Mucosa of stomach (tissue), 1 donor: ENCODE measurements around the gene SAMD14.
A peak's percentile ranks its signal among the peaks of the same experiment; 100 is the strongest.

Experiments
- H3K27me3 ChIP-seq: one replicate; pipeline ENCODE4 v1.7.0; 2013; ENCODE audit warnings: mild to moderate bottlenecking, low read length; ENCODE audit not compliant: control insufficient read depth, insufficient read depth
- H3K36me3 ChIP-seq: one replicate; pipeline ENCODE4 v1.7.0; 2013; ENCODE audit warnings: low read length; ENCODE audit not compliant: control insufficient read depth, insufficient read depth
- H3K4me1 ChIP-seq: one replicate; pipeline ENCODE4 v1.7.0; 2013; ENCODE audit warnings: mild to moderate bottlenecking, low read length; ENCODE audit not compliant: control insufficient read depth, insufficient read depth
- H3K4me3 ChIP-seq: one replicate; pipeline ENCODE4 v1.7.0; 2013; ENCODE audit warnings: low read length
- H3K9ac ChIP-seq: one replicate; pipeline ENCODE4 v1.7.0; 2013; ENCODE audit warnings: mild to moderate bottlenecking, low read length, moderate library complexity
- H3K9me3 ChIP-seq: one replicate; pipeline ENCODE4 v1.7.0; 2013; ENCODE audit warnings: mild to moderate bottlenecking, low read length, moderate library complexity; ENCODE audit not compliant: control insufficient read depth
- donor health status: Pancreatic carcinoma.

SAMD14 gene

DNA sequence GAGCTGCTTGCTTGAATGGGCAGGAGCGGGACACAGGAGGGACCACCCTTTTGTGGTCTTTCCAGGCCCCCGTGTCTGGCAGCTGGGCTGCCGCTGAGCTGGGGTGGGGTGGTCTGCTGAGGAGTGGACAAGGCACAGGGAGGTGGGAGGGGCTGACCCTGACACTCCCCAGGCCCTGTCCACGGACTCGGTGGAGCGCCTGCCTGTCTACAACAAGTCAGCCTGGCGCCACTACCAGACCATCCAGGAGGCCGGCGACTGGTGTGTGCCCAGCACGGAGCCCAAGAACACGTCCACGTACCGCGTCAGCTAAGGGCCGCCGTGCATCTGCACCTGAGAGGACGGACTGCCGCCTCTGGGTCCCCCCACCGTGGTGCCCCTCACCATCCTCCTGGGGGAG is 20.2 kb downstream of the SAMD14 start:
- H3K9ac ChIP-seq = no peak overlapping the region
- H3K27me3 ChIP-seq = no peaks in the 10 kb centered on the region
- H3K9me3 ChIP-seq = no peaks in the 10 kb centered on the region
- H3K4me1 ChIP-seq = peaks cover 13% of the 10 kb centered on the region
- H3K36me3 ChIP-seq = peaks cover 10% of the 10 kb centered on the region
- H3K4me3 ChIP-seq = no peak overlapping the region

DNA sequence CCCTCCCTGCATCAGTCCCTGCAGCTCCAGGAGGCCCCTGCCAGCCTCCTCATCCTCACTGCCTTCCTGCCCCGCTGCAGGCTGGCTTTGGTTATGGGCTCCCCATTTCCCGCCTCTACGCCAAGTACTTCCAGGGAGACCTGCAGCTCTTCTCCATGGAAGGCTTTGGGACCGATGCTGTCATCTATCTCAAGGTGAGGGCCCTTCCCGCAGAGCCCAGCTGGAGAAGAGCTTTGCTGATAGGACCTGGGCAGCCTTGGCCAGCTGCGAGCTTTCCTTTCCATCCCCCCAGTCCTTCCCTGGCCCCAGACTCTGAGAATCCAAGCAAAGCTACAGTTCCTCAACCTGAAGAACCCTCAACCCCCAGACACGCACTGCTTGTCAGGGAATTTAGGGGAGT is 20.8 kb downstream of the SAMD14 start:
- Histone ChIP-seq H3K9ac (no peak overlapping the region), H3K4me1 (peaks cover 13% of the 10 kb centered on the region), H3K4me3 (no peak overlapping the region), H3K36me3 (peaks cover 10% of the 10 kb centered on the region), H3K27me3 (no peaks in the 10 kb centered on the region), H3K9me3 (no peaks in the 10 kb centered on the region)

GRCh38 chr17:50108556-50108955 is 21.4 kb downstream of the SAMD14 start:
- peaks cover 10% of the 10 kb centered on the region for H3K36me3 ChIP-seq
- H3K9me3 ChIP-seq = no peaks in the 10 kb centered on the region
- H3K27me3 ChIP-seq = no peaks in the 10 kb centered on the region
- H3K9ac ChIP-seq = no peak overlapping the region
- no peak overlapping the region for H3K4me3 ChIP-seq
- peaks cover 13% of the 10 kb centered on the region for H3K4me1 ChIP-seq

DNA sequence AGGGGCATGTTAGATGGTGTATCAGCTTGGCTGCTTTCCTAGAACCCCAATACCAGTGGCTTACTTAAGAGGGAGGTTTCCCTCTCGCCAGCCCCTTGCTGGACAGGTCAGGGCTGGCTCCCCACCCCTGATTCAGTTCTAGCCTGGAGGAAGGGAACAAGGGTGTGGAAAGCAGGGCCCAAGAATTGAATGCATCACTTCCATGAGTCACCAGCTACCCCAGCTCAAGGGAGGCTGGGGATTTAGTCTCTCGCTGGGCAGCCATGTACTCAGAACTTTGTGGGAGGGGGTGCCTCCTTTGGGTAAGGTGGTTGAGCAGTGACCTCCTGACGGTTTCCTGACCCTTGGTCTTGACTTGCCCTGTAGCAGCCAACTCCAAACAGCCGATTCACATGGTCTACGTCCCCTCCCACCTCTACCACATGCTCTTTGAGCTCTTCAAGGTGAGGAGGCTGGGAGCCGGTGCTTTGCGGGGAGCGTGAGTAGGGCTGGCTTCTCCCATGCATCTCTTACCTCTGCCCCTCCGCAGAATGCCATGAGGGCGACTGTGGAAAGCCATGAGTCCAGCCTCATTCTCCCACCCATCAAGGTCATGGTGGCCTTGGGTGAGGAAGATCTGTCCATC is 22.1 kb downstream of the SAMD14 start:
- Histone ChIP-seq H3K27me3 (no peaks in the 10 kb centered on the region), H3K4me1 (peaks cover 16% of the 10 kb centered on the region), H3K4me3 (no peak overlapping the region), H3K9me3 (no peaks in the 10 kb centered on the region), H3K9ac (no peak overlapping the region), H3K36me3 (peaks cover 10% of the 10 kb centered on the region)

DNA sequence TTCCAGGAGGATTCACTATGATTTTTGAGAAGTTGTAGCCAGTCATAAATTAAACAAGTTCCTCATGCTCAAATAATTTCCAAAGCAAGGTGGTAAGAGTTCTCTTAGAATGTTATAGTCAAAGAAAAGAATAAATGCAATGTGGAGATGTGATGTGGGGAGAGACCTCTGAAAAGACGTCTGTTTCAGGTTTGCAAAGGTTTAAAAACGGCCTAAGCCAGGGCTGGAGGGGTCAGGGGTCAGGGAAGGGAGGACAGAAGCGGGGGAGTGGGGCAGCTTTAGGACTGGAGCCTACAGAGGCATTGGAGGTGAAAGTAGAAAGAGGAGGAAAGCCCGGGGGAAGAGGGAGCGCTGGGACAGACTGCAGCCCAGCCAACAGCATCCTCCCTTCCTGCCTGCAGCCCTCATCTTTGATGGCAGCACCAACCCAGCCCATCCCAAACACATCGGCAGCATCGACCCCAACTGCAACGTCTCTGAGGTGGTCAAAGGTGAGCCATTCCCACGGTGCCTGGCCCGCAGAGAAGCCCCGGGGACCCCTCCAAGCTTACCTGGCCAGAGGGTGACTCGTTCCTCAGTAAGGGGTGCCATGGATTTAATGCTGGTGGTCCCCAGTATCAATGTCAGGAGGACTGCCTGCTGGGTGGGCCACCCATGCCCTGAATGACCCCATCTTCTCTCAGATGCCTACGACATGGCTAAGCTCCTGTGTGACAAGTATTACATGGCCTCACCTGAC is 23.4 kb downstream of the SAMD14 start:
- H3K36me3 ChIP-seq = peaks cover 10% of the 10 kb centered on the region

DNA sequence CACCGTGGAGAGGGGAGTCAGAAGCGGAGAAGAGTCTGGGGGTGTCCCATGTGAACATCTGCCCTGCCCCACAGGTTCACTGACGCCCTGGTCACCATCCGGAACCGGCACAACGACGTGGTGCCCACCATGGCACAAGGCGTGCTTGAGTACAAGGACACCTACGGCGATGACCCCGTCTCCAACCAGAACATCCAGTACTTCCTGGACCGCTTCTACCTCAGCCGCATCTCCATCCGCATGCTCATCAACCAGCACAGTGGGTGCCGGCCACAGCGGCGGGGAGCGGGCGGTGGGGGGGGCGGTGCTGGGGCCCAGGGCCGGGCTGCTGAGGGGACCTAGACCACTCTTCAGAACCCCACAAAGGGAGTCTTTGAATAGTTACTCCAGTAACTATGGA is 24.1 kb downstream of the SAMD14 start:
- H3K9ac ChIP-seq = no peak overlapping the region
- H3K4me3 ChIP-seq = no peak overlapping the region
- no peaks in the 10 kb centered on the region for H3K27me3 ChIP-seq
- no peaks in the 10 kb centered on the region for H3K9me3 ChIP-seq
- H3K36me3 ChIP-seq = peaks cover 10% of the 10 kb centered on the region
- peaks cover 24% of the 10 kb centered on the region for H3K4me1 ChIP-seq

More for the DNA sequence above, 23.4 kb downstream of the SAMD14 start:
- Histone ChIP-seq H3K27me3 (no peaks in the 10 kb centered on the region), H3K9me3 (no peaks in the 10 kb centered on the region), H3K9ac (no peak overlapping the region), H3K4me1 (peaks cover 17% of the 10 kb centered on the region), H3K4me3 (no peak overlapping the region)

DNA sequence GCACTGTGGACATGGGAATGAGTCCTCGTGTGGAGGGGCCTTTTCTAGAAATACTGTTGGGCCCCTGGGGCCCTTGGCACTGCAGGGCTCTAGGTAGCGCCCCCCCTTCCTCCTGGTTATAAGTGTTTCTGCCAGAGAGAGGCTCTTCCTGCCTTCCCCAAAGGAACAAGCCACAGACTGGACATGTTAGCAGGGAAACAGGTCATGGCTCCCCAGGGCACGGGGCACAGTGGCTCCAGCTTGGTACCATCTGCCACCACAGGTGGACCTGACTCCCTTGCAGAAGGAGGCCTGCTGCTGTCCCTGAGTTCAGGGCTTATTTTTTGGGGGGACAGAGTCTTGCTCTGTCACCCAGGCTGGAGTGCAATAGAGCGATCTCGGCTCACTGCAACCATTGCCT is 26.0 kb downstream of the SAMD14 start:
- no peak overlapping the region for H3K9ac ChIP-seq
- H3K27me3 ChIP-seq = no peaks in the 10 kb centered on the region
- no peak overlapping the region for H3K4me3 ChIP-seq
- H3K4me1 ChIP-seq = peaks cover 36% of the 10 kb centered on the region
- peaks cover 15% of the 10 kb centered on the region for H3K36me3 ChIP-seq
- H3K9me3 ChIP-seq = no peaks in the 10 kb centered on the region

- Histone ChIP-seq H3K4me3 (no peak overlapping the region), H3K4me1 (peaks cover 36% of the 10 kb centered on the region), H3K9ac (no peak overlapping the region), H3K36me3 (peaks cover 15% of the 10 kb centered on the region), H3K27me3 (no peaks in the 10 kb centered on the region), H3K9me3 (no peaks in the 10 kb centered on the region)
Observed at GRCh38 chr17:50103252-50103651, 26.7 kb downstream of the SAMD14 start.

DNA sequence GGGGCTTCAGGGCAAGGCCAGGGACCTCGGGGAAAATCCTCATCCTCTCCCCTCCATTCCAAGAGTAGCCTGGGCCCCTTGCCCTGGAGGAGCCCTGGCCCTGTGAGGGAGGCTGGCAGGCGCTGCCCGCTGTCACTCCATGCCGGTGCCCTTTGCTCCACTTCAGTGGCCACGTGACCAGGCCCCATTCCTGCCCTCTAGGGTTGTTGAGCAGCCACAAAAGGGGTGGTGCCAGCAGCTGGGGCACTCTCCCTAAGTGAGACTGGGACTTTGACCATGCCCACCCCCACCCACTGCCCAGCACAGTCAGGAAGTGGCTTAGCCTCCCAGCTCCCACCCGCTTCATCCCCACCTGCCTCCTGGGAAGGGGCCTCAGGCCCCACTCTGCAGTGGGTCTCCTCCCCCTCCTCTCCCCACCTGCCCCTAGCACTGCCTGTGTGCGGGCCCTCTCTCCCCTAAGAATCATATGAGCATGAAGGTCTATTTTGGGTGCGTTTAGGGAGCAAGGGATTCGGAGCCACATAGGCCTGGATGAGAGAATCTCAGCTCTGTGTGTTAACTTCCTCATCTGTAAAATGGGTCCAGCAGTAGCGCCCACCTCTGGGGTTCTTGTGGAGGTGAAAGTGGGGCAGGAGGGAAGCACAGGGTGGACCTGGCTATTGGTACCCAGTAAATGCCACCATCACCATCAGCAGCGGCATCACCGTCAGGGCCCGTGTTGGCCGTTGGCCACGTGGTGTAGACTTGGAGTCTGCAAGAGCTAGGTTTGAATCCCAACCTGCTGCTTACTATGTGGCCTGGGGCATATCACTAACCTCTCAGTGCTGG is 27.6 kb downstream of the SAMD14 start:
- Histone ChIP-seq H3K4me1 (peaks cover 36% of the 10 kb centered on the region), H3K4me3 (no peak overlapping the region), H3K9me3 (no peaks in the 10 kb centered on the region), H3K27me3 (no peaks in the 10 kb centered on the region), H3K9ac (peak overlapping the region; percentile 68), H3K36me3 (peaks cover 8% of the 10 kb centered on the region)

DNA sequence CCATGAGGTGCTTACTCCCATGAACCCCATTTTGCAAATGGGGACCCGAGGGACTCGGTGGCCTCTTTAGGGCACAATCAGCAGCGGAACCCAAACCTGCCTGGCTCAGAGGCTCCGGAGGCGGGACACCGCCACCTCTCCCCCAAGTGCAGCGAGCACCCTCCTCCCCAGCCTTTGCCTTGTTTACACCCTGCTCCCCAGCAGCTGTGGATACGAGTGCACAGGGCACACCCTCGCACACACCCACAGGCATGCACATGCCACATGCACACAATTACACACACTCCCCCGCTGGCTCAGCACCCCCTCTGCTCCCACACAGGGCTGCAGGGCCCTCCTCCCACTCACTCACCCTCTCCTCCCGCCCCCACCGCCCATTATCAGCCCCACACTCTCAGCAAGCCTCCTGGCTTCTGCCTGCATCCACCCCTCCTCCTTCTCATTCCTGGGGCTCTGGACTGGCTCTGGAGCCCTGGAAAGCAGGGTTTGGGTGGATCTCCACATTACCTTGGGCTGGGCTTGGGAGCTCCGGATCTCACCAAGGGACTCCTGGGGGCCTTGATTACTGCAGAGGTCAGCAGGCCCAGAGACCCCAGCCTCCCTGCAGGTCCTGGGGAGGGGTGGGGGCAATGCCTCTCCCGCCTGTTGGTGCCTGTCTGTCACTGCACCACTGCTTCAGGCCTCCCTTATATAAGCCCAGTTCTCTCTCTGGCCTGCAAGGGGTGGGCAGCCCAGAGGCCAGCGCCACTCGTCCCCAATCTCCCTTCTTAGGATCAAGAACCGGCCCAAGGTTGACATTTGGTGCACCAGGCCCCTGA is 28.4 kb downstream of the SAMD14 start:
- Histone ChIP-seq H3K27me3 (no peaks in the 10 kb centered on the region), H3K4me3 (peak overlapping the region; percentile 20), H3K36me3 (peaks cover 8% of the 10 kb centered on the region), H3K9me3 (no peaks in the 10 kb centered on the region), H3K9ac (peak overlapping the region; percentile 68), H3K4me1 (peaks cover 39% of the 10 kb centered on the region)

DNA sequence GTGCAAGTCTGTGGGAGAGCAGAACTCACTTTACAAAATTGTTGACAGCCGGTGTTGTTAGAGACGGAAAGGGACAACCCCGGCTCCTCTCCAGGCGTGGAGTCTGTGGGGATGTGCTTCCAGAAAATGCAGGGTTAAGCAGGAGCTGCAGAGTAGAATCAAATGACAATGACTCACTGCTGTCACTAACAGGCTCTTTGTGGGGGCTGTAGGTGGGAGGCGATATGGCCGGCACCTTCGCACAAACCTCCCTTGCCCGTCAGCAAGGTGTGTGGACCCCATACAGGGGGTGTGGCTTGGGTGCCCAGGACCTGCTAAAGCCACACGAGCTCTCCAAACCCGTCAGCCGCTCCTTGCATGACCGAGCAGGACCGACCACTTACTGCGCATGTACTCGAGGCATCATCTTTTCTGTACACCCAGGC is 29.0 kb downstream of the SAMD14 start:
- no peaks in the 10 kb centered on the region for H3K9me3 ChIP-seq
- peaks cover 8% of the 10 kb centered on the region for H3K36me3 ChIP-seq
- peaks cover 45% of the 10 kb centered on the region for H3K4me1 ChIP-seq
- H3K27me3 ChIP-seq = no peaks in the 10 kb centered on the region
- peak overlapping the region; percentile 20 for H3K4me3 ChIP-seq
- peak overlapping the region; percentile 48 for H3K9ac ChIP-seq
